Iris pigment epithelial cell (primary cell): Measurements from ENCODE around the gene SH2D1A.
"Not testable (repeated sequence)": the region's sequence is repeated elsewhere in the genome, so short reads cannot be mapped to it uniquely, and the experiment has no call there.

Experiments
- DNase-seq: peaks from one replicate; pipeline ENCODE4 v3.0.0-alpha.2; 2011; ENCODE audit warnings: low read depth

The SH2D1A gene

DNA sequence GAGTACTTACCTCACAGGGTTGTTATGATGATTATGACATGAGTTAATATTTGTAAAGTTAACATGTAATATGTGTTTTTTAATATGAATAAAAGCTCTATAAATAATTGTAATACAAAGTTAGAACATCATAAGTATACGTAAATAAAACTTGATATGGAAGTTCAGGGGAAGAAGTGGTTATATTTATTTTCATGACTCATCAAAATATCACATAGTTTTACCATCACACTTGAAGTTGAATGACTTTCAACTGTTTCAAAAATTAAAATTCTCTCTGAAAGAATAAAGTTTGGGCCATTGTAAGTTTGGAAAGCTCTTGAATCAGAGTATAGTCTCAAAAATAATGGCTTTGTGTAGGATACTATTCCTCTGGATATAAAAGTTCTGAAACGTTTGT lies 8.3 kb downstream of the SH2D1A start:
- no peak for DNase-seq

DNA sequence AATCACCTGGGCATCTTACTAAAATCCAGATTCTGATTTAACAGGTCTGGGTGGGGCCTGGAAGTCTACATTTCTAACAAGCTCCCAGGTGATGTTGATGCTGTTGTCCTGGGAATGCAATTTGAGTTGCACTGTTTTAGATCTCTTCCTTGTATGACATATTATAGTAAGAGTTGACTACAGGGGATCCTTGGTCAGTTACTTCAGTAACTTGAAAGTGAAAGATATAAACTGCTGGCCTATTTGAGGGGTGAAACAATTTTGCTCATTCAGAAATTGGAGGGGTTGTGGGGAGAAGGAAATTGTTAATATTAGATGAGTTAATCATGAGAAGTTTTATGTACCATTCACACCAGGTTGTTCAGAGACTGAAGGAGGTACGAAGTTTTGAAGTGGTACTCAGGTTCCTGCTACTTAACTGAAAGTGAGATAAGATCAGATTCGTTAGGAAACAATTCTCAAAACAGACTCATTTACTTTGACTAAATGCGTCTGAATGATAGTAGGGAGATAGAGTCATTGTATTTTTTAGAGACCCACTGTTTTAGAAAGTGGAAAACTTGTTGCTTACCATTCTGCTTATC lies 12.5 kb downstream of the SH2D1A start:
- DNase-seq: no peak

DNA sequence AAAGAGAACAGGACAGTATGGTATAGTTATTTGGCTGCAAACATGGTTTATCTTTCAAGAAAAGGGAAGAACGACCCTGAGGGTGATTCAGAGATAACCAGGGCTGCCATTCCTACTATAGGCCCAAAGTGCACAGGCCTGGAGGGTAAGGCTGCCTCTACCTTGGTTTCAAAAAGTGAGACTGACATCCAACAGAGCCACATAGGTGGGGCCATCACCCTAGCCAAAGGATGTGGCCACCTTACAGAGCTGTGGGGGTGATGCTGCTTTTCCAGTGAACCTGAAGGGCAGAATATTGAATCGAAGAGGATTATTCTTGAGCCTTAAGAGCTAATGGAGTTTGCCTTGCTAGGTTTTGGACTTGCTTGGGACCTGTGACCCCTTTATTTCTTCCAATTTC lies 15.7 kb downstream of the SH2D1A start:
- no peak for DNase-seq

DNA sequence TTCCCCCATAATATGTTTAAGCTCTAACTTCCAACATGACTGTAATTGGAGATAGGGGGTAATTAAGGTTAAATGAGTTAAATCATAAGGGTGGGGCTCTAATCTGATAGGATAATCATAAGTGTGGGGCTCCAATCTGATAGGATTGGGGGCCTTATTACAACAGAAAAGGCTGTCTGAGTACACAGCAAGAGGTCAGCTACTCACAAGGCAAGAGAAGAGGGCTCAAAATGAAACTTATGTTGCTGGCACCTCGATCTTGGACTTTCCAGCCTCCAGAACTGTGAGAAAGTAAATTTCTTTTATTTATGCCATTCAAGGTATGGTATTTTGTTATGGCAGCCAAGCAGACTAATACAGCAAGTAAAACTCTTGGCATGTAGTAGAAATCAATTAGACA lies 16.4 kb downstream of the SH2D1A start:
- no peak for DNase-seq

DNA sequence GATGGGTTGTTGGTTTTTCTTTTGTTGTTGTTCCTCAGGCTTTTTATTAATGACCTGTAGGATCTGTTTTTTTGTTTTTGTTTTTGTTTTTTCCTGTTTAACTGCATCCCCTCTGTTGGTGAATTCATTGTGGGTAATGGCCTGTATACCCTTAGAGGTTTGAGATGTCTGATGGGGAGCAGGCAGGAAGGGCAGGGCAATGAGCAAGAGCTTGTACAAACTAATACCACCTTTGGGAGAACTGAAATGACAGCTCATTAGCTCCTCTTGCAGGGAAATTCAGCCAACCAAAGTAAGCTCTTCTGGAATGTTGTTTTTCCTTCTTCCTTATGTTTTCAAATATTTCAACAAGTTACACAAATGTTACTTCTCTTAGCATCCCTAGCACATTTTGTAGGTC lies 23.4 kb downstream of the SH2D1A start:
- no peak for DNase-seq

DNA sequence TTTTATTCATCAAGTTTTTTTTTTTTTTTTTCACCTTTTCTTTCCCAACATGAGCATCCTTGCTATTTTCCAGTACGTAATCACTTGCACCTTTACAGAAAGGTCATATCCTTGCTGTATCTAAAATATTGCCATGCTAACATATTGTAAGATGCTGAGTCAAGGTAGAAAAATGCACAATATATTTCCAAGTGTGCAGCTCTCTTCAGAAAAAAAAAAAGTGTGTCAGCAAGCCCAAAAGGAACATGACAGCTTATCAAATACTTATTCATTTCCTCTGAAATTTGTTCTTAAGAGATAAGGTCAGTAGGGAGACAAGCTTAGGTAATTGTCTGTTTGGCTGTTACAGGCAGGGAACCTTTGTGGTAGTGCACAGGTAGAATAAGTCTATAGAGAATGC lies 27.0 kb downstream of the SH2D1A start:
- DNase-seq: no peak

DNA sequence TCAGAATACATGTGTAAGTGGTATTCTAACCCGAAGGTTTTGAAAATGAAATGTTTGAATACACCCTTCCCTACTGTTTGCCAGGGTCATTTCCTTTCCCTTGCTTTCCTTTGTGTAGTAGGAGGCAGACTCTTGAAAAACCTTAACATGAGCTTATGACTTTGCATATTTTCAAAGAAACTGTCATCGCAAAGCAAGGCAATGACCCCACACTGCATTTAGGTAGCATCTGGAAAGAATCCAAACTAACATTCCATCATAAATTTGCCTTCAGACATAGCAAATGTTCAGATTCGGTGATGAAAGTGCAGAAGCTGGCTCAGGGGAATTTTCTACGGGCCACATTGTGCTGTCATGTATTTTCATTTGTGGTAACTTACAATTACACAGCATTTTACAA lies 32.3 kb downstream of the SH2D1A start:
- DNase-seq: no peak

DNA sequence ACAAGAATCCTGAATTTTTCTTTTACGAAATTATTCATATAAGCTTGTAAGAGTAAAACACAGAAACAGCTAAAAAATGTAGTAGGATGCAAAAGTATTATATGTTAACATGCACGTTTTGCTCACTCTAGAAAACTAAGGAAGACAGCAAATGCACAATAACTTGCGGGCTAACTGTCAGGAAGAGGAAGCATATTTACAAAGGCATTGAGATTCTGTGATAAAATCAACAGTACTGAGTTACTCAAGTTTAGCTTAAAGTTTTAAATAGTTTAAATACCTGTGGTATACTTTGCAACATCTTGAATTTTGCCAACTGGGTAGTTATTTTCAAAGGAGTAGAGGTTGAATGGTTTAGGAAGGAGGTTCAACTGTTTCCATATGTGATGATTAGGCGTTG lies 37.0 kb downstream of the SH2D1A start:
- no peak for DNase-seq

DNA sequence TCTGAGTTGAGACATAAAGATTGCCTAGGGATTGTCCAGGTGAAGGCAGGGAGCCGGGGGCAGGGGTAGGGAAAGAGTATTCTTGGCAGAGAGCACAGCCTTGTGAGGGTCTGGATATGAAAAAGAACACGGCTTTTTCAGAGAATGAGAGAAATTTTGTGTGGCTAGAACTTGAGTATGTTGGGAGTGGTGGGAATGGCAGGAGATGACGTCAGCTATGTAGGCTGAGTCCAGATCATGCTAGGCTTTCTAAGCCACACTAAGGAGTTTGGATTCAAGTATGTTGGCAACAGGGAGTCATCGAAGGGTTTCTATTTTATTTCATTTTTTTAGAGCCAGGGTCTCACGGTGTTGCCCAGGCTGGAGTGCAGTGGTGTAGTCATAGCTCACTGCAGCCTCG lies 40.0 kb downstream of the SH2D1A start:
- no peak for DNase-seq

DNA sequence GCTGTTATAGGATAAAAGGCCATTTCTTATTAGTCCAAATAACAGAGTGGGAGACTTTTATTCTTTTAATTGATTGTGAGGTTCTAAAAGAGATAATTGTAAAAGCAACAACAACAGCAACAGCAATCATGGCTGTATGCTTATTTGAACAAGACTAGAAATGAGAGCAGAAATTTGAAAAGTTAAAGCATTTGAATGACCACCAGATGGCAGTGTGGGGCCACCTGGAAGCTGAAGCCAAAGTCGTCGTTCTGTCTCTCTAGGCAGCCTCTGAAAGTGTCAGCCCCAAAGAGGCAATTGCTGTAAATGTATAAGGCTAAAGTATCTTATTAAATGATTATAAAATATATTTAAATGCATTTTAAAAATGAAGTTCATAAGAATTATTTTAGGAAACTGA lies 42.2 kb downstream of the SH2D1A start:
- peak; percentile 61 for DNase-seq

DNA sequence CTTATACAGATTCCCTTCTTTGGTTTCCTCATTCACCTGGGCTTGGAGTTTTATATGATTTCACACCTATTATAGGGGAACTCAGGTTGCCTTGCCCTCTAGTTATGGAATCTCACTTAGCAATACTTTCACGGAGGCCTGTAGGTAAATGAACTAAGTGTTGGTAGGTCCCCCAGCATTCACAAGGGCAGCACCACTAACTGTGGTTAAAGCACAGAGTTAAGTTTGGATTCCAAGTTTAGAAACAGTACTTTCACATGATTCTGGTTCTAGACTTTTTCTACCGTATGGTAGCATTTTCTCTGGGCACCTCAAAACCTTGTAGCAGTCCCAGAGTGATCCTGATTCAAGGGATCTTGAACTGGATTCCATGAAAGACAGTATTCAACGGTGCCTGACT lies 46.4 kb downstream of the SH2D1A start:
- no peak for DNase-seq

DNA sequence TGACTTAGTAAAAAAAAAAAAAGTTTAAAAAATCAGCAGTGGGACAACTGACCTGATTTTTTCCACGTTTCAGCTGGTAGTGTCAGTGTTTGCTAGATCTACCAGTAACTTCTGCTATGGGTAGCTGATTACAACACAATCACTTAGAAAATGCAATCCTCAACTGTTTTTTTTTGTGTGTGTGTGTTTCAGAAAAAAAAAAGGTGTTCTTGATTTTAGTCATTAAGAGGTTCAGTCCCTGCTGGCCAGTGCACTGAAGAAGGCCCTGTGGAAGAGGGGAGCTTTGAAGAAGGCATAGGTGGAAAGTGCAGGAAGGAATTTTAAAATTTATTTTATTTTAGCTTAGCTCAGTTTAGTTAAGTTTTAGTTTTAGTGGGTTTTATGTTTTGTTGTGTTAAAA lies 46.9 kb downstream of the SH2D1A start:
- DNase-seq: no peak

DNA sequence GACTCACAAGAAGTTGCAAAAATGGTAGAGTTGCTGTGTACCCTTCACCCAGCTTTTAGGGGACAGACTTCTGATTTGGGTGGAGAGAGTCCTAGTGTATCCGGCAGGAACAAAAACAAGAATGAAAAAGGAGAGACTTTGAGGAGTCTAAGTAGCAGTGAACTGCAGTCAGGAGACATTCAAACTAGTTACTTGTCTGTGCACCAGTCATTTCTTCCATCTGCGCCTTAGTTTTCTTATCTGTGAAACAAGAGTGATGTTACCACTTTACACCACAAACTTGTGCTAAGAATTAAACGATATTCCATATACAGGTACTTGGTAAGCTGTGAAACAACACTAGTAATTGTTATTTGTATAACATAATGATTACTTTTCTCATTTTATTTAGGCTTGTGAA lies 47.3 kb downstream of the SH2D1A start:
- no peak for DNase-seq

DNA sequence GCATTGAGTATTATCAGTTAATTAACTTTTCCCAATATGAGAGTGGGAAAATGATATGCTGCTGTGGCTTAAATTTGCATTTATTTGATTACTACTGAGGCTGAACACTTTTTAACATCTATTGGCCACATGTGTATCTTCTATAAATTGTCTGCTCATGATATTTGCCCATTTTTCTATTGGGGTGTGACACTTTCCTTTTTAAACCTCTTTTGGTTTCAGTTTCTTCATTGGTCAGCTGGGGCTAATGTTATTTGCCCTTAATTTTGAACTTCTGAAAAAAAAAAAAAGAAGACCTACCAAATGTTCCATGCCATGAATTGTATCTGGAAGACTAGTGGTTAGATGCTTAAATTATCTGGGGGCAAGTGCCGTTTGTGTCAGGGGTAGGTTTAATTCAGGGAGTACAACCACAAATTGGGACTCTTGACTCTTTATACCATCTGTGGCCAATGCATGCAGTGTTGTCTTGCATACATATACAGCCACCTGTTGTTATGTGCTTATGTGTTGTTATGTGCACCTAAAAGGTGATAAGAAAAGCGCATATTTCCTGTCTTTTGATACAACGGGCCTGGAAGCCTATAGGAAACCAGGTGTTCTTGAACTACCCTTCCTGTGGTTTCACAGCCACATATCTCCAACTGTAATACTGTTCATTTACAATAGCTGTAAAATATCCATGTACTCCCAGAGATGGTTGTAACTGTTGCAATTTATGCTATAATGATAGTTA lies 49.0 kb downstream of the SH2D1A start:
- DNase-seq: no peak

DNA sequence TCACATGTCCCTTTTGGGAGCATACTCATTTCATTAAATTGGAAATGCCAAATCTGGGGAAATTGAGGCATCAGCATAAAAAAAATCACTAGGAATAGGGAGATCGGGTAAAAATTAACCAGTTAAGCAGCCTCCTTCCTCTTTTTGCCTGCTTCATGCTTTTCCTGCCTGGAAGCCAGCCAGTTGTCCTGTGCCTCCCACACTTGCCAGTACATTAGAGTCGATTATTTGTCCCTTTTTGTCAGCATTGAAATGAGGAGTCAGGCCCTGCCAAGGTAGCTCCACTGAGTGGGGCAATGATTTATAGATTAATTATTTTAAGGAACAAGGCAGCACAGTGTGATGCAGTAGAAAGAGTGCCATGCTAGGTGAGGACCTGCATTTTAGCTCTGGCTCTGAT lies 55.3 kb downstream of the SH2D1A start:
- no peak for DNase-seq

DNA sequence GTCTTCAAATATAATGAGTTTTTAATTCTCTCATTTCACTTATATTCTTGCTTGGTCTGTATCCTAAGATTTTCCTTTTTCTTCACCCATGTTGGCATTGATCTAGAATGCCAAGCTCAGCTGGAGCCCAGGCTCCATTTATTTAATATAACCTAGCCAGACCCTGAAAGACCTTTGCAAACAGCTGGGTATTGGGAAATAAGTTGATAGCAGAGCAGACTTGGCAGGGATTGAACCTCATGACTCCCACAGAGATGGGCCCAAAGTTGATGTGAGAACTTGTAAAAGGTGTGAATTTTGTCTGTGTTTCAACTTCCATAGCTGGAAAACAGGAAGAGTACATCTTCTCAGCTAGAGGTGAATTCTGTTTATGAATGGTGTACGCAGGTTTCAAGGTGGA lies 59.5 kb downstream of the SH2D1A start:
- DNase-seq: no peak

DNA sequence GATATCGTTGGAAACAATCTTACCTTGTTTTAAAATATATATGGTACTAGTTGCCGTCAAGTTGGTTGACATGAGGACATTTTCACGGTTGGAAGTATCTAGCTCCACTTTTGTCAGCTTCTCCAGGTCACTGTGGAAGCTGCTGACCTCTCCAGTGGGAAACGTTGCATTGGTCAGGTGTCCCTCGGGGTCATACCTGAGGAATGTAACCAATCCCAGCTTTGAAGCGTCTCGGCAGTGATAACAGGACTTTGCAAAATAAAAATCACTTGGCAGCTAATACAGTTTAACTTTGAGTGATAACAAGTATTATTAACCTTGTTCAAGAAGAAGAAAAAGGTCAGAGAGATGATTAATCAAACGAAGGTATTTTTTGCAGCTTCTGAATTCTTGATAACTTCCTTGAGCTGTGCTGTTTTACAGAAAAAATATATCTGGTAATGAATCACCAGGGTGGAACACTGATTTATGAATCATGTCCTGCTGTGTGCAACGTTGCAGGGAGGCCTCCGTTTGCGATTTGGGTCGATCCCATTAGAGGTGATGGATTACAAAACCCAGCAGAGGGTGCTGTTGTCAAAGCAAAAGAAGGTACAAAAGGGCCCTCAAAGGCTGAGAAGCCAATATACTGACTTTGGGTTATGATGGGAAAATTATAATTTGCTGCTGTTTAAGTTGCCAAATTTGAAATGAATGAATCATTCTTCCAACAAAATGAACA lies 60.1 kb downstream of the SH2D1A start:
- DNase-seq: peak; percentile 83

DNA sequence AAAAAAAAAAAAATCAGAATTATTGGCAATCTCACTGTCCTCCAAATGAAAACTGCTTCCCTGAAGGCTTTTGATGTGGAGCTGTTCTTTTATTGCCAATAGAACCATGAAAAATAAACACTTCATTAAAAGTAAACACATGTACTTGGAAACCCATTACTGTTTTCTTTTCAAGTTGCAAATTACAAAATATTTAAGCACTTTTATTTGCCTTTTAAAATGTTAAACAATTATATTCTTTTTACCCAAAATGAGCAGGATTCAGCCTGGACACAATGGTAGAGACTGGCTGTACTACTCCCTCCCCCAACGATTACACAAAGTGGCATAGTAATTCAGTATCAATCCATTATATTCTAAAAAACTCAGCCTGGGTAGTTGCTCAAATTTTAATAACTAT lies 60.9 kb downstream of the SH2D1A start:
- no peak for DNase-seq

DNA sequence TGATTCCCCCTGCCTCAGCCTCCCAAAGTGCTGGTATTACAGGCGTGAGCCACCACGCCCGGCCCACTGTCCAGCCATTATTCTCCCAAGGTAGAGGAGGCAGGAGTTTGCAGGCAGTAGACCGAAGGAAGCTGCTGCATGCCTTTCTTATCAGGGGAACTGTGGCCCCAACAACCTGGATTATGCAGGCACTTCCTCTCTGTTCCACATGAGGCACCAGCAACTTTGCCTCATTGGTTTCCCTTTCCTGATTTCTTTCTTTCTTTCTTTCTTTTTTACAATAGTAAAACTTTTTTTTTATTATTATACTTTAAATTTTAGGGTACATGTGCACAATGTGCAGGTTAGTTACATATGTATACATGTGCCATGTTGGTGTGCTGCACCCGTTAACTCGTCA lies 62.0 kb downstream of the SH2D1A start:
- not testable (repeated sequence) for DNase-seq

DNA sequence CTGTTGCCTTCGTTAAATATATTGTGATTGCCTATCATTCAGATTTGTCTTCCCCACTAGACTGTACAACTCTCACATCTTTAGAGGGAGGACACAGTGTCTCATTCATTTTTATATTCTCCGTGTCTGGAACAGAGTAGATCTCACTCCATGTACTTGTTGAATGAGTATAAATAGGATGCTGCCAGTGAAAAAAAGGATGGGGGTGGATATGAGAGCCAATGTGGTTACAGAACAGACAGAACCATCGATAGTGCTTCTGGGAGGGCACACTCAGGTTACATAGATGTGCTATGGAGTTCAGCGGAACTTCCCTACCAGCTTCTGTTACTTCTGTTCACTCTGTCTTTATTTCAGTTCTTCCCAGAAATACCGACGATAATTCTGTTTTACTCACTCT lies 66.9 kb downstream of the SH2D1A start:
- no peak for DNase-seq

DNA sequence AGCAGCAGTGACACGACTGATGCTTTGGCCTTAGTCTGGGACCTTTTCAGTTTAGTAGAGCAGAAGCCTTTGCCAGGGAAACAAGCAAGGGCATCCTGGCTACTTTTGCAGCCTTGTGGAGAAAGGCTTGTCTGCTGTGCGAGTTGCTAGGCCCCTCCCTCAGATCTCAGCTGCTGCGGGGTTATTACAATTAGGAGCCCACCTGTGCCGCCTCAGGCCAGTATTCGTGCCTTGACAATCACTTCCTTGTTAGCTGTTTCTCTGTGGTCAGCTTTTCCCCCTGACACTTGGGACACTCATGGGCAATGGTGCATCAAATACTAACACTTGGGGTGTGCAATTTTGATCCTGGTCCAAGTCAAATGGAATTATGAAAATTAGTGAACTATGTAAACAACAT lies 67.9 kb downstream of the SH2D1A start:
- no peak for DNase-seq

DNA sequence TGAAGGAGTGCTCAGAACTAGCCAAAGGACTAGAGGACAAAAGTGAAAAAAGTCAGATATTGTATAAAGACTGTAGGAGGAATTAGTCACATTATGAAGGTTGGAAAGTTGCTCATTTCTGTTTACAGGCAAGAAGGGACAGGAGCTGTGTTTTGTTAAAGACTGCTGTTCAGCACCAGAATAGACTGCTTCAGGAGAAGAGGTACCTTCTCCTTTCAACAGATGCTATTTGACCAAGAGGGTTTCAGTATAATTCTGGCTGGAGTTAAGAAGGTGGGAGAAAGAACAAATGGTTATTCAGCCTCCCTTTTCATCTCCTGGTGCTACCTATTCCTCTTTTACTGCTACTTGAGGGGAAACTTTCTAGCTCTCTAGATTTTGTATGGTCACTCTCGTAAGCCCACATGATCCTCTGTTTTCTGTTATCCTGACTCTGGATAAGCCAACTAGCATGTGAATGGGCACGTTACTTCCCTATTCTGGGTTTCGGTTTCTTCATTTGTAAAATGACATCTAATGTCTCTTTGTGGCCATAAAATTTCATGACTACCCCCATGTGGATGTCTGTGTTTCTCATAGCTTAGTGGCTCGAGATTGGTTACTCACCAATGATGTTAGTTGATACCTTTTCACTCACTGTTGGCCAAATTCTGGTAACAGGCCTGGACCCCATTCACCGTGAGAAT lies 68.9 kb downstream of the SH2D1A start:
- DNase-seq: no peak
